Common myeloid progenitor, CD34-positive (primary cell): ENCODE results near the gene LAMP1.

Experiments used
- CTCF ChIA-PET: fragments of 350-600 bp; sonication (Branson Sonifier 250); formaldehyde crosslinking; loops from one replicate; lab custom pipeline; 2021; ENCODE audit warnings: antibody characterized with exemption; lab: Charles Lee
- POLR2A ChIA-PET: fragments of 350-600 bp; sonication (Branson Sonifier 250); formaldehyde crosslinking; loops from one replicate; lab custom pipeline; 2021; ENCODE audit warnings: antibody characterized with exemption; lab: Charles Lee
- DNase-seq, 3 donors: peaks; one replicate each; pipeline versions ENCODE4 v3.0.0 to v3.0.0-alpha.2; 2013
- H3K27ac ChIP-seq, 2 experiments: 1 replicate in 1 of 2; 2 replicates in 1 of 2; pipeline ENCODE4 v1.7.0; 2013; ENCODE audit warnings: inconsistent platforms in 2 of 2, low read length in 2 of 2, mild to moderate bottlenecking in 2 of 2, low read depth in 1 of 2, moderate library complexity in 1 of 2; ENCODE audit not compliant: severe bottlenecking in 2 of 2, insufficient read depth in 1 of 2, poor library complexity in 1 of 2
- H3K27me3 ChIP-seq, 5 experiments: replicated peaks in 2 of 5; 1 replicate in 3 of 5; 2 replicates in 2 of 5; pipeline versions ENCODE4 v1.6.1 to v1.7.0; 2013; ENCODE audit warnings: low read length in 4 of 5, mild to moderate bottlenecking in 2 of 5, moderate library complexity in 2 of 5, inconsistent platforms in 1 of 5; ENCODE audit not compliant: insufficient read depth in 5 of 5, control insufficient read depth in 4 of 5
- H3K36me3 ChIP-seq, 4 experiments: 1 replicate in 2 of 4; 2 replicates in 2 of 4; pipeline versions ENCODE4 v1.6.1 to v1.7.0; 2013; ENCODE audit warnings: low read length in 3 of 4, control low read depth in 1 of 4, mild to moderate bottlenecking in 1 of 4; ENCODE audit not compliant: control insufficient read depth in 4 of 4, insufficient read depth in 4 of 4
- H3K4me1 ChIP-seq, 4 experiments: 1 replicate in 3 of 4; 2 replicates in 1 of 4; pipeline versions ENCODE4 v1.6.1 to v1.7.1; 2013; ENCODE audit warnings: low read length in 3 of 4, mild to moderate bottlenecking in 3 of 4, control low read depth in 1 of 4, inconsistent platforms in 1 of 4, moderate library complexity in 1 of 4; ENCODE audit not compliant: control insufficient read depth in 4 of 4, insufficient read depth in 4 of 4; ENCODE audit errors: control extremely low read depth in 1 of 4
- H3K4me3 ChIP-seq, 7 experiments: 1 replicate in 4 of 7; 2 replicates in 3 of 7; pipeline versions ENCODE4 v1.5.1 to v1.7.0; 2013; ENCODE audit warnings: mild to moderate bottlenecking in 7 of 7, low read length in 6 of 7, moderate library complexity in 6 of 7, inconsistent platforms in 2 of 7, low read depth in 2 of 7, control low read depth in 1 of 7; ENCODE audit not compliant: insufficient read depth in 4 of 7, control insufficient read depth in 1 of 7; ENCODE audit errors: extremely low read depth in 1 of 7
- H3K9me3 ChIP-seq, 5 experiments: 1 replicate in 4 of 5; 2 replicates in 1 of 5; pipeline versions ENCODE4 v1.6.1 to v1.7.1; 2013; ENCODE audit warnings: low read length in 4 of 5, mild to moderate bottlenecking in 2 of 5, inconsistent platforms in 1 of 5, low read depth in 1 of 5, moderate library complexity in 1 of 5; ENCODE audit not compliant: control insufficient read depth in 4 of 5, insufficient read depth in 2 of 5; ENCODE audit errors: control extremely low read depth in 1 of 5
- WGBS: methylation state at CpG from one replicate; pipeline ENCODE4 v1.1.5; 2013; ENCODE audit not compliant: insufficient coverage; 5-methylcytosine and 5-hydroxymethylcytosine counted together

The LAMP1 gene

DNA sequence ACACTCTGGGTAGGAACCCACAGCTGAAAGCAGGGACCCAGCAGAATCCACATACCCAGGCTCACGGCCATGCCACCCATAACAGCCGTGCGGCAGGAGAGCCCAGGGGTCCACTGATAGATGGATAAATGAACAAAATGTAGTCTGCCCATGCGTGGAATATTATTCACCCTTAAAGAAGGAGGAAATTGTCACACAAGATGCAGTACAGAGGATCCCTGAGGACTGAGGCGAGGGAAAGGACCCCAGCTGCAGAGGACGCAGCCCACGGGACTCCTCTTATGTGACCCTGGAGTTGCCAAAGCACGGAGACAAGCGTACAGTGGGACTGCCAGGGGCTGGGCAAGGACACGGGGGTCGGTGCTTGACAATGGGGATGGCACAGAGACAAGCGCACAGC, 56.2 kb downstream of the LAMP1 start:
- H3K36me3 ChIP-seq = no peaks in the 10 kb centered on the region
- ChIA-PET CTCF (interaction anchor here (0.9 to 1.2 kb wide), 2 partner anchors 8 to 49 kb away, joined by 3 read pairs; no protein-coding TSS in a partner anchor), POLR2A (no interaction called here)
- no peak overlapping the region for H3K4me3 ChIP-seq
- peaks cover 0 to 3% (median 0%) of the 10 kb centered on the region in 5 experiments for H3K27me3 ChIP-seq
- H3K27ac ChIP-seq = no peak overlapping the region
- no peak for DNase-seq
- H3K9me3 ChIP-seq = peaks cover 0 to 2% (median 0%) of the 10 kb centered on the region in 5 experiments
- H3K4me1 ChIP-seq = no peaks in the 10 kb centered on the region
- 90% methylated on average over 11 of the region's 12 CpGs for WGBS

DNA sequence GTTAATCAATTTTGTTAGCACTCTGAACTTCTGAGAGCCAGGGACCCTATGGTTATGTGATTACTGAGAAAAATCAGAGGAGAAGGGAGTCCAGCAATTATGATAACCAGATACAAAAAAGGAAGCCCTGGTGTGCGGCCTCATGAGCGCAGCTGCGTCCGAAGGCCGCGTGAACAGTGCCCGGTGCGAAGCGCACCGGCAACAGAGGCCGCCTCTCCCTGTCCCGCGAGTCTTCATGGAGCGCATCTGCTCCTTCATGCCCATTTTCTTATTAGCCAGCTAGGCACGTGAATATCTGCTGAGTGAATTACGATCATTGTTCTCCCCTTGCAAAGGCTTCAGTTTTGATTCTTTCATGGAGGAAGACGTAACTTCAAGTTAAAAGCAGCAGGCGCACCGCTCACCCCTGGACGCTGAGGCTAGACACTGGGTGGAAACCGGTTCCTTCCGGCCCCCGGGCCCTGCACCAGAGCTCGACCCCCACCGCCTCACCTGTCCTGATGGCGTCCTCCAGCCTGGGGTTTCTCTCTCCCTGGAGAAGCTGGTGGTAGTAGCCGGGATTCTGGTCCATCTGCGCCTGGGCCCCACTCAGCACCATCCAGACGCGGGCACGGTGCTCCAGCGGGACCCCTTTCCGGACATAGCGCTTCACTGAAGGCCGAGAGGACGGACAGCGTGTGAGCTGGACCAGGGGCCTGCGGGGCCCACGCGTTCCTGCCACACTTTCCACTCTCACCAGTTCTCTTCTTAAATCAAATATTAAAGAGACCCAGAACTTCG, 58.0 kb downstream of the LAMP1 start:
- 98% methylated on average over 39 of the region's 41 CpGs for WGBS
- ChIA-PET CTCF (interaction anchor here (1.3 kb wide), 1 partner anchor 31 kb away, joined by 3 read pairs; no protein-coding TSS in a partner anchor), POLR2A (no interaction called here)
- H3K4me3 ChIP-seq = no peak overlapping the region
- H3K4me1 ChIP-seq = no peaks in the 10 kb centered on the region
- no peaks in the 10 kb centered on the region for H3K36me3 ChIP-seq
- no peak for DNase-seq
- H3K27me3 ChIP-seq = peaks cover 0 to 12% (median 6%) of the 10 kb centered on the region in 5 experiments
- no peaks in the 10 kb centered on the region for H3K9me3 ChIP-seq
- H3K27ac ChIP-seq = no peak overlapping the region

DNA sequence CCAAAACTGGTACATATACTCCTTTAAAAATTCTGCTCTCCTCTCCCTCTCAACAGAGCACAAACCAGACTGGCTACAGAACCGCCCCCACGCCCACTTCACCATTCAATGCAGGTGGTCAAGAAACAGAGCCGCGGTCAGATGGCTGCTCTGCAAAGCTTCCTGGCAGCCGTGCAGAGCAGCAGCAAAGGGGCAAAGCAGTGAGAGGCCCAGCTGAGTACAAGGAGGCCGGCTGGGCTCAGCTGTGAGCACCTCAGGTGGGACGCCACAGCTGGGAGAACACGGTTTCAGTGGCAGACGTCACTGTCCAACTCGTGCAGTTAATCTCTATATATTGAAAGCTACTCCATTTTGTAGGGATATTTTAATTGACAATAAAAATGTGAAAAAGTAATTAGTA, 58.6 kb downstream of the LAMP1 start:
- CTCF ChIA-PET = interaction anchor here (1.3 kb wide), 1 partner anchor 32 kb away, joined by 3 read pairs; no protein-coding TSS in a partner anchor
- Histone ChIP-seq H3K27me3 (peaks cover 0 to 18% (median 8%) of the 10 kb centered on the region in 5 experiments), H3K4me3 (no peak overlapping the region), H3K27ac (no peak overlapping the region), H3K9me3 (no peaks in the 10 kb centered on the region), H3K36me3 (no peaks in the 10 kb centered on the region), H3K4me1 (no peaks in the 10 kb centered on the region)
- 93% methylated on average over 6 of the region's 10 CpGs for WGBS
- POLR2A ChIA-PET = no interaction called here
- no peak for DNase-seq

DNA sequence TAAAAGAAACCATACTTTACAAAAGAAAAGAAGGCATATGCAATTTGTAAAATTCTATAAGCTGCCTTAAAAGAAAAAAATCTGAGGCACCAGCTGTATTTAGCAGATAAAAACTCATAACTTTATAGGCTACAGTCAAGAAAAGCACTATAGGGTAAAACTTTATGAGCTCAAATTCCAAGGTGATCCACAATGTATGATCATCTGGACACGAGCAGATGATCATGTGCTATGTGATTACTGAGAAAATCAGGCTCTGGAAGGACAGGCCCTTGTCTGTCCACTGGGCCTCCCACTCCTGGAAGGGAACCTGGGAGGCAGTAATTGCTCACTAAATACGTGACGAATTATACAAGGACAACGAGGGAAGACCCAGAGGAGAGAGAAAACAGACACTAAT, 59.6 kb downstream of the LAMP1 start:
- Histone ChIP-seq H3K27me3 (peaks cover 0 to 23% (median 14%) of the 10 kb centered on the region in 5 experiments), H3K27ac (no peak overlapping the region), H3K4me3 (no peak overlapping the region), H3K9me3 (no peaks in the 10 kb centered on the region), H3K4me1 (peaks cover 0 to 6% (median 4%) of the 10 kb centered on the region in 4 experiments), H3K36me3 (no peaks in the 10 kb centered on the region)
- CTCF ChIA-PET = interaction anchor here (1.3 kb wide), 1 partner anchor 33 kb away, joined by 3 read pairs; no protein-coding TSS in a partner anchor
- WGBS = 56% methylated on average over 3 of the region's 4 CpGs
- POLR2A ChIA-PET = no interaction called here
- DNase-seq = no peak

DNA sequence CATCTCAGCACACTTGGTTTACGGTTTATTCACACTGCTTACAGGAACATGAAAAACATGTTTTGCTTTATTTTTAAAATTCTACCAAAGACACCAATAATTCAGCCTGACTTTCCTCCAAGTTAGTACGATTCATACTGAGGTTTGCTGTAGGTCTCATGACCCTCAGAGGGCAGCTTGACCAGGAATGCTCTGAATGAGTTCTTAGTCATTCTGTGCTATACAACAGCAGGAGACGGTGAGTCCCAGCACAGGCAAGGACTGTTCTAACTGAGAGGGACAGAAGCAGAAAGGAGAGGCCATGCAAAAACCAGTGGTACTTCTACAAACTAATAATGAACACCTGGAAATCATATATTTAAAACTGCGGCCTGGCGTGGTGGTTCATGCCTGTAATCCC, 60.5 kb downstream of the LAMP1 start:
- CTCF ChIA-PET = no interaction called here
- Histone ChIP-seq H3K4me1 (peaks cover 0 to 6% (median 4%) of the 10 kb centered on the region in 4 experiments), H3K9me3 (no peaks in the 10 kb centered on the region), H3K4me3 (no peak overlapping the region), H3K27ac (no peak overlapping the region), H3K27me3 (peaks cover 0 to 30% (median 19%) of the 10 kb centered on the region in 5 experiments), H3K36me3 (no peaks in the 10 kb centered on the region)
- POLR2A ChIA-PET = no interaction called here
- WGBS = 96% methylated on average over 5 of the region's 5 CpGs
- no peak for DNase-seq

DNA sequence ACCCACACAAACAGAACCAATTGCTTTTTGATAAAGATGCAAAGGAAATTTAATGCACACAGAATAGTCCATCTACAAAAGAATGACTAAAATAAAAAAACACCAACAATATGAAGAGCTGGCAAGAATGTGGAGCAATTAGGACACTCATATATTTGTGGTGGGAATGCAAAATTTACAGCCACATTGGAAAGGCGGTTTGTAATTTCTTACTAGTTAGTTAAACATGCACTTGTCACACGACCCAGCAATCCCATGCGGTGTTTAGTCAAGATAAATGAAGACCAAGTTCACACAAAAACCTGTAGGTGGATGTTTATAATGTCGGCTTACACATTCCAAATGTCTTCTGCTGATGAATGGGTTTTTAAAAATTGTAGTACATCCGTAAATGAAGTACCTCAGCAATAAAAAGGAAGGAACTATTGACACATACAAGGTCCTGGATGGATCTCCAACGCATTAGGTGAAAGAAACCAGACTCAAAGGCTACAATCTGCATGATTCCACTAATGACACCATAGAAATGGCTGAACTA, 61.7 kb downstream of the LAMP1 start:
- no peaks in the 10 kb centered on the region for H3K36me3 ChIP-seq
- H3K27ac ChIP-seq = no peak overlapping the region
- no peaks in the 10 kb centered on the region for H3K9me3 ChIP-seq
- 90% methylated on average over 6 of the region's 6 CpGs for WGBS
- ChIA-PET CTCF (interaction anchor here (0.7 kb wide), 1 partner anchor 23 kb away, joined by 3 read pairs; no protein-coding TSS in a partner anchor), POLR2A (interaction anchor here (0.5 kb wide), 1 partner anchor 809 kb away, joined by 3 read pairs; no protein-coding TSS in a partner anchor)
- no peak overlapping the region for H3K4me3 ChIP-seq
- peaks cover 0 to 10% (median 7%) of the 10 kb centered on the region in 4 experiments for H3K4me1 ChIP-seq
- H3K27me3 ChIP-seq = peaks cover 0 to 41% (median 23%) of the 10 kb centered on the region in 5 experiments
- no peak for DNase-seq
